GM12892 (cell line): ENCODE data around the gene PPHLN1.
"Not testable (repeated sequence)": the region's sequence is repeated elsewhere in the genome, so short reads cannot be mapped to it uniquely, and the experiment has no call there.

ENCODE experiments used
- DNase-seq: peaks from one replicate; pipeline ENCODE4 v3.0.0; 2011; ENCODE audit not compliant: insufficient read length
- FAIRE-seq: peaks from 2 replicates; lab custom pipeline; 2011; peaks lifted over from hg19 to GRCh38; lab: Jason Lieb, UNC
- POLR2A ChIP-seq: IDR thresholded peaks from 2 replicates; pipeline ENCODE4 v1.6.1; 2011; ENCODE audit warnings: low read depth, low read length, control low read depth
- POLR2AphosphoS5 ChIP-seq: IDR thresholded peaks from 2 replicates; pipeline ENCODE4 v1.6.1; 2011; ENCODE audit warnings: low read depth, low read length, control low read depth
- TAF1 ChIP-seq: IDR thresholded peaks from 2 replicates; pipeline ENCODE4 v1.6.1; 2011; ENCODE audit warnings: low read depth, mild to moderate bottlenecking, control low read depth, low read length, borderline replicate concordance

Gene PPHLN1

GRCh38 chr12:42325326-42325652, 678 bp upstream of the PPHLN1 start:
- TF ChIP-seq TAF1 (no peak), POLR2A (no peak), POLR2AphosphoS5 (no peak)
- FAIRE-seq (no peak), DNase-seq (no peak)

GRCh38 chr12:42326541-42327226, 717 bp downstream of the PPHLN1 start:
- no peak for DNase-seq
- FAIRE-seq = no peak
- TF ChIP-seq TAF1 (no peak), POLR2A (no peak), POLR2AphosphoS5 (no peak)

- FAIRE-seq = no peak
- TF ChIP-seq TAF1 = no peak
- TF ChIP-seq POLR2A = no peak
- no peak for TF ChIP-seq POLR2AphosphoS5
- DNase-seq = no peak
Measured at GRCh38 chr12:42327227-42327590, 1.2 kb downstream of the PPHLN1 start.

GRCh38 chr12:42330097-42330496, 4.1 kb downstream of the PPHLN1 start:
- not testable (repeated sequence) for DNase-seq, FAIRE-seq

GRCh38 chr12:42332301-42333285, 6.6 kb downstream of the PPHLN1 start:
- no peak for TF ChIP-seq POLR2AphosphoS5
- no peak for TF ChIP-seq POLR2A
- TF ChIP-seq TAF1 = no peak
- no peak for FAIRE-seq
- no peak for DNase-seq

GRCh38 chr12:42336286-42336685, 10.3 kb downstream of the PPHLN1 start:
- FAIRE-seq = no peak
- no peak for DNase-seq
- TF ChIP-seq POLR2AphosphoS5 (no peak), TAF1 (no peak)

GRCh38 chr12:42338280-42338679, 12.3 kb downstream of the PPHLN1 start:
- TF ChIP-seq POLR2AphosphoS5 = no peak
- TF ChIP-seq TAF1 = no peak
- TF ChIP-seq POLR2A = no peak
- FAIRE-seq (no peak), DNase-seq (no peak)

- DNase-seq (no peak), FAIRE-seq (no peak)
- no peak for TF ChIP-seq TAF1
- TF ChIP-seq POLR2AphosphoS5 = no peak
- no peak for TF ChIP-seq POLR2A
Measured at GRCh38 chr12:42342028-42342427, 16.1 kb downstream of the PPHLN1 start.

GRCh38 chr12:42343721-42344120, 17.8 kb downstream of the PPHLN1 start:
- no peak for DNase-seq
- FAIRE-seq = no peak
- TF ChIP-seq POLR2AphosphoS5 (no peak), TAF1 (no peak), POLR2A (no peak)

- FAIRE-seq = no peak
- no peak for TF ChIP-seq POLR2AphosphoS5
- TF ChIP-seq TAF1 = no peak
- TF ChIP-seq POLR2A = no peak
- DNase-seq = no peak
Measured at GRCh38 chr12:42346403-42347002, 20.5 kb downstream of the PPHLN1 start.

- FAIRE-seq, DNase-seq: not testable (repeated sequence)
Measured at GRCh38 chr12:42349119-42350020, 23.4 kb downstream of the PPHLN1 start.

- not testable (repeated sequence) for FAIRE-seq
Measured at GRCh38 chr12:42350021-42350407, 24.0 kb downstream of the PPHLN1 start.

More at GRCh38 chr12:42350021-42350407, 24.0 kb downstream of the PPHLN1 start:
- not testable (repeated sequence) for DNase-seq
